OCI-LY3 (cell line): ENCODE data around the gene PHF5A.

Source experiments
- CTCF ChIP-seq: fragments of 200-600, 300-600 bp; sonication (generic); IDR thresholded peaks from 2 replicates; pipeline ENCODE4 v1.5.1; 2014; ENCODE audit warnings: antibody characterized with exemption, low read length, low read depth
- EZH2phosphoT487 ChIP-seq: fragments of 200-600 bp; shearing (Covaris generic); IDR thresholded peaks from 2 replicates; pipeline ENCODE4 v1.6.1; 2018; ENCODE audit warnings: antibody characterized with exemption, mixed run types, low read depth

GRCh38 chr22:41501209-41501608 lies 32.7 kb upstream of the PHF5A start:
- TF ChIP-seq CTCF = peak; percentile 53
- no peak for TF ChIP-seq EZH2phosphoT487
